GM13977 (cell line): Measurements from ENCODE around the gene KCNN3.

Experiments
- DNase-seq: peaks from one replicate; pipeline ENCODE4 v3.0.0; 2012; ENCODE audit warnings: low spot score
- in situ Hi-C: fragments of 300-500 bp; cut with MboI; formaldehyde crosslinking; loops from one replicate; pipeline ENCODE4 v1.12.0; 2022; ENCODE audit warnings: low sequenced_read_pairs, low pct_unique_long_range_greater_than_20kb, mixed read lengths, inconsistent platforms; ENCODE audit not compliant: unreplicated experiment
- TF ChIP-seq, protein P1 (sequence below): IDR thresholded peaks from 2 replicates; pipeline ENCODE4 v1.5.1; 2012; ENCODE audit warnings: mild to moderate bottlenecking, control low read depth; ENCODE audit not compliant: insufficient read depth; ENCODE audit errors: extremely low read depth, missing control alignments

Gene KCNN3

GRCh38 chr1:154849645-154850131 lies 20.4 kb downstream of the KCNN3 start:
- in situ Hi-C loops = no loop called here
- peak; percentile 63 for DNase-seq
- TF ChIP-seq, protein P1, sequence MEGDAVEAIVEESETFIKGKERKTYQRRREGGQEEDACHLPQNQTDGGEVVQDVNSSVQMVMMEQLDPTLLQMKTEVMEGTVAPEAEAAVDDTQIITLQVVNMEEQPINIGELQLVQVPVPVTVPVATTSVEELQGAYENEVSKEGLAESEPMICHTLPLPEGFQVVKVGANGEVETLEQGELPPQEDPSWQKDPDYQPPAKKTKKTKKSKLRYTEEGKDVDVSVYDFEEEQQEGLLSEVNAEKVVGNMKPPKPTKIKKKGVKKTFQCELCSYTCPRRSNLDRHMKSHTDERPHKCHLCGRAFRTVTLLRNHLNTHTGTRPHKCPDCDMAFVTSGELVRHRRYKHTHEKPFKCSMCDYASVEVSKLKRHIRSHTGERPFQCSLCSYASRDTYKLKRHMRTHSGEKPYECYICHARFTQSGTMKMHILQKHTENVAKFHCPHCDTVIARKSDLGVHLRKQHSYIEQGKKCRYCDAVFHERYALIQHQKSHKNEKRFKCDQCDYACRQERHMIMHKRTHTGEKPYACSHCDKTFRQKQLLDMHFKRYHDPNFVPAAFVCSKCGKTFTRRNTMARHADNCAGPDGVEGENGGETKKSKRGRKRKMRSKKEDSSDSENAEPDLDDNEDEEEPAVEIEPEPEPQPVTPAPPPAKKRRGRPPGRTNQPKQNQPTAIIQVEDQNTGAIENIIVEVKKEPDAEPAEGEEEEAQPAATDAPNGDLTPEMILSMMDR = no peak

DNA sequence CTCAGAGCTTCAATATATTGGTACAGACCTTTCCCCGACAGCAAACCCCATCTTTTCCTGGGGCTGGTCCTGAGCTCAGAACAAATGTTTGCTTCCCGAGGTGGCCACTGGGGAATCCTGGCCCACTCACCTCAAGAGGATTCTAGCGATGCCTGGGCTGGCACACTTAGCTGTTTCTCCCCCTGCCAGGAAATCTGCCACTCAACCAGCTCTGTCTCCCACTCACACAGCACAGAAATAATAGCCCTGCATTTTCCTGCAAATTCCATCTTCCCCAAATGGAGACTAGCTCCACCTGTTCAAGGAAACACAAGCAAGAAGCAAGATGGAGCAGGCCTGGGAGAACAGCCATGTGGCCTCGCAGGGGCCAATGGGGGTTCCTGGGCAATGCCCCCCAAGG lies 21.1 kb downstream of the KCNN3 start:
- no peak for DNase-seq
- TF ChIP-seq, protein P1 = no peak
- in situ Hi-C loops = no loop called here

- in situ Hi-C loops = no loop called here
- no peak for DNase-seq
- TF ChIP-seq, protein P1 = no peak
These were observed 22.2 kb downstream of the KCNN3 start for GRCh38 chr1:154847891-154848290.

- TF ChIP-seq, protein P1 = no peak
- in situ Hi-C loops = no loop called here
- DNase-seq = no peak
These were observed 23.3 kb downstream of the KCNN3 start for GRCh38 chr1:154846565-154847442.

- in situ Hi-C loops = no loop called here
- TF ChIP-seq, protein P1 = no peak
These were observed 24.2 kb downstream of the KCNN3 start for GRCh38 chr1:154845879-154846278.

DNA sequence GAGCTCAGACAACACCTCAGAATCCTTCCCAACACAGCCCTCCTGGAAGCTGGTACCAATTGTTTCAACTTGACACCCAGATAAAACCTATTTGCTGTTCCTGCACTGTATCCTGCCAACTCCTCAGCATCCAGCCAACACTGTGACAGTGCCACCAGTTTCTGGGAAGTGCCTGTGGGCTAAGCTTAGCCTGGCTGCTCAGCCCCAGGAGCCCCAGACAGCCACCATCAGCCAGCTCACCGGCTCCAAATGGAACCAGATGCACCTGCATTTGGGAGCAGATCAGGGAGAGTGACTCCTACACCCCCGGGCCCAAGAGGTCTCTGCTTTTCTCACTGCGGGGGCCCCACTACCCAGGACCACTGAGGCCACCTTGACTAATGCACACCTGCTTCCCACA lies 24.9 kb downstream of the KCNN3 start:
- TF ChIP-seq, protein P1 = no peak
- in situ Hi-C loops = no loop called here
- no peak for DNase-seq

More at GRCh38 chr1:154845879-154846278, 24.2 kb downstream of the KCNN3 start:
- DNase-seq = no peak
